ENCODE results near the gene SLC2A11. TPM values are rescaled to one million over a fixed set of nuclear protein-coding genes. Genes with fewer than 3 reads are reported as not detected.

The SLC2A11 gene
- total RNA-seq, 1 donor from 2014 or later: 18.2 TPM

DNA sequence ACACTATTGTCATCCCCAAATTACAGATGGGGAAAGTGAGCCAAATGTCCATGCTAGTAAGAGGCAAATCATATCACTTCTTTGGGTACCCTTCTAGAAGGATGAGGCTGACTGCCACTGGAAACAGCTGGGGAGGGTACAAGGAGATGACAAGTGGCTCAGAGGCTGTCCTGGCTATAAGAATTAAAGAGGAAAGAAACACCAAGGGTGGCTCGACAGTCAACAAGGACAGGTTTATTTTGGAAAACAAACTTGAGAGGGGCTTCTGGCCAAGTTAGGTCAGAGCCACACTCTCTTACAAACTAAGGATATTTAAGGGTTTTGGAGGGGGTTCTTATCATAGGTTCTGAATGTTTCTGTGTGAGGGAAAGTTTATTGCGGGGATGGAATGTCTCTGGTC, 34.5 kb downstream of the SLC2A11 start:
- Mint-ChIP-seq H3K9me3 (peaks cover 12% of the 10 kb centered on the region), H3K27ac (ENCODE audit: unreplicated experiment) (no peak overlapping the region), H3K27me3 (ENCODE audit: low read depth) (peaks cover 5% of the 10 kb centered on the region), H3K4me1 (peaks cover 32% of the 10 kb centered on the region), H3K4me3 (peak overlapping the region; percentile 74), H3K36me3 (ENCODE audit: low read depth) (peaks cover 6% of the 10 kb centered on the region)
- no peak for DNase-seq (ENCODE audit: low read depth, low spot score)
- TF ChIP-seq, protein P1, sequence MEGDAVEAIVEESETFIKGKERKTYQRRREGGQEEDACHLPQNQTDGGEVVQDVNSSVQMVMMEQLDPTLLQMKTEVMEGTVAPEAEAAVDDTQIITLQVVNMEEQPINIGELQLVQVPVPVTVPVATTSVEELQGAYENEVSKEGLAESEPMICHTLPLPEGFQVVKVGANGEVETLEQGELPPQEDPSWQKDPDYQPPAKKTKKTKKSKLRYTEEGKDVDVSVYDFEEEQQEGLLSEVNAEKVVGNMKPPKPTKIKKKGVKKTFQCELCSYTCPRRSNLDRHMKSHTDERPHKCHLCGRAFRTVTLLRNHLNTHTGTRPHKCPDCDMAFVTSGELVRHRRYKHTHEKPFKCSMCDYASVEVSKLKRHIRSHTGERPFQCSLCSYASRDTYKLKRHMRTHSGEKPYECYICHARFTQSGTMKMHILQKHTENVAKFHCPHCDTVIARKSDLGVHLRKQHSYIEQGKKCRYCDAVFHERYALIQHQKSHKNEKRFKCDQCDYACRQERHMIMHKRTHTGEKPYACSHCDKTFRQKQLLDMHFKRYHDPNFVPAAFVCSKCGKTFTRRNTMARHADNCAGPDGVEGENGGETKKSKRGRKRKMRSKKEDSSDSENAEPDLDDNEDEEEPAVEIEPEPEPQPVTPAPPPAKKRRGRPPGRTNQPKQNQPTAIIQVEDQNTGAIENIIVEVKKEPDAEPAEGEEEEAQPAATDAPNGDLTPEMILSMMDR (conservative IDR thresholded peaks at IDR 0.05): no peak

DNA sequence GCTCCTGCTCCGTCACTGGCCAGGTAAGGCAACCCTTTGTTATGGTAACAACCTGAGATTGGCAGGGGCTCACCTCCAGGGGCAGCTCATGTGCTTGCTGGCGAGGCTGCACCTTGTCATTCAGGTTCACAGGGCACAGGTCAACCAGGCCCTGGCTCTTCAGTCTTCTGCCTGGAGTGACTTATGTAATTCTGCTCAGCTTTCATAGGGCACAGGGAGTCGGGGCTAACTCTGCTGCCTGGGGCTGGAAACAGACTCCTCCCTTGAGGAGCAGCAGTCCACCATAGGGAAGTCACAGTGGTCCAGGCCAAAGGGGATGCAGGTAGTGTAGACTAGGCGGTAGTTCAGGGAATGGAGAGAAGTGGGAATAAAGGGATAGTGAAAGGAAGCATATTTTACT, 35.0 kb downstream of the SLC2A11 start:
- TF ChIP-seq, protein P1 (conservative IDR thresholded peaks at IDR 0.05): no peak
- Mint-ChIP-seq H3K4me1 (peaks cover 32% of the 10 kb centered on the region), H3K9me3 (peaks cover 12% of the 10 kb centered on the region)

DNA sequence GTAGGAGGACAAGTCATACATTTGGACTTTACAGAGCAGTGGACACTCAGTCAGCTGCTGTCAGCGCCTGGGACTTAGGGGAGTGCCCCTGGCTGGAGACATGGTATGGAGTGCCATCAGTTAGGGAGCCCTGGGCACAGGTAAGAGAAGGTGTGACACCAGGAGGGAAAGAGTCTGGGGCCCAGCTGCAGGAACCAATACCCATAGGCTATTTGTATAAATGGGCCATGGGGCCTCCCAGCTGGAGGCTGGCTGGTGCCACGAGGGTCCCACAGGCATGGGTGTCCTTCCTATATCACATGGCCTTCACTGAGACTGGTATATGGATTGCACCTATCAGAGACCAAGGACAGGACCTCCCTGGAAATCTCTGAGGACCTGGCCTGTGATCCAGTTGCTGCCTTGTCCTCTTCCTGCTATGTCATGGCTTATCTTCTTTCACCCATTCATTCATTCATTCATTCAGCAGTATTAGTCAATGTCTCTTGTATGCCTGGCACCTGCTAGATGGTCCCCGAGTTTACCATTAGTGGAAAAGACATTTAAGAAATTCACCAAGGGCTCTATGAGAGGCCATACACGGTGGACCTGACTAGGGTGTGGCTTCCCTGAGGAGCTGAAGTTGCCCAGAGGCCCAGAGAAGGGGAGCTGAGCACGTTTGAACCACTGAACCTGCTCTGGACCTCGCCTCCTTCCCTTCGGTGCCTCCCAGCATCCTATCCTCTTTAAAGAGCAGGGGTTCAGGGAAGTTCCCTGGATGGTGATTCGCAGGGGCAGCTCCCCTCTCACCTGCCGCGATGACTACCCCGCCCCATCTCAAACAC, 35.7 kb downstream of the SLC2A11 start:
- TF ChIP-seq, protein P1 (conservative IDR thresholded peaks at IDR 0.05): no peak
- Mint-ChIP-seq H3K27ac (ENCODE audit: unreplicated experiment) (peak overlapping the region; percentile 89), H3K4me3 (peak overlapping the region; percentile 97), H3K27me3 (ENCODE audit: low read depth) (peaks cover 5% of the 10 kb centered on the region), H3K9me3 (peaks cover 12% of the 10 kb centered on the region), H3K36me3 (ENCODE audit: low read depth) (peaks cover 7% of the 10 kb centered on the region), H3K4me1 (peaks cover 31% of the 10 kb centered on the region)
- DNase-seq (ENCODE audit: low read depth, low spot score): no peak

More for the DNA sequence above, 35.0 kb downstream of the SLC2A11 start:
- no peak overlapping the region for H3K27ac Mint-ChIP-seq (ENCODE audit: unreplicated experiment)
- no peak for DNase-seq (ENCODE audit: low read depth, low spot score)
- peak overlapping the region; percentile 74 for H3K4me3 Mint-ChIP-seq
- peaks cover 7% of the 10 kb centered on the region for H3K36me3 Mint-ChIP-seq (ENCODE audit: low read depth)
- H3K27me3 Mint-ChIP-seq (ENCODE audit: low read depth): peaks cover 5% of the 10 kb centered on the region

DNA sequence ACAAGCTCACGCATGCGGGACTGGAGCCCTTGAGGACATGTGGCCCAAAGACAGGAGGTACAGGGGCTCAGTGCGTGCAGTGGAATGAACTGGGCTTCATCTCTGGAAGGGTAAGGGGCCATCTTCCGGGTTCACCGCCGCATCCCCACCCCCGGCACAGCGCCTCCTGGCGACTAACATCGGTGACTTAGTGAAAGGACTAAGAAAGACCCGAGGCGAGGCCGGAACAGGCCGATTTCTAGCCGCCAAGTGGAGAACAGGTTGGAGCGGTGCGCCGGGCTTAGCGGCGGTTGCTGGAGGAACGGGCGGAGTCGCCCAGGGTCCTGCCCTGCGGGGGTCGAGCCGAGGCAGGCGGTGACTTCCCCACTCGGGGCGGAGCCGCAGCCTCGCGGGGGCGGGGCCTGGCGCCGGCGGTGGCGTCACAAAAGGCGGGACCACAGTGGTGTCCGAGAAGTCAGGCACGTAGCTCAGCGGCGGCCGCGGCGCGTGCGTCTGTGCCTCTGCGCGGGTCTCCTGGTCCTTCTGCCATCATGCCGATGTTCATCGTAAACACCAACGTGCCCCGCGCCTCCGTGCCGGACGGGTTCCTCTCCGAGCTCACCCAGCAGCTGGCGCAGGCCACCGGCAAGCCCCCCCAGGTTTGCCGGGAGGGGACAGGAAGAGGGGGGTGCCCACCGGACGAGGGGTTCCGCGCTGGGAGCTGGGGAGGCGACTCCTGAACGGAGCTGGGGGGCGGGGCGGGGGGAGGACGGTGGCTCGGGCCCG, 36.5 kb downstream of the SLC2A11 start, which contains the start of gene MIF:
Gene MIF, plus strand, starts transcription at position 439 of the 765 bp plus-strand sequence. Its CDS starts 92 bp downstream, at position 531.
- Mint-ChIP-seq H3K4me3 (peak within 1 kb of the TSS; percentile 97), H3K9me3 (peaks cover 12% of the 10 kb centered on the region), H3K4me1 (peaks cover 27% of the 10 kb centered on the region), H3K27ac (ENCODE audit: unreplicated experiment) (peak within 1 kb of the TSS; percentile 98), H3K36me3 (ENCODE audit: low read depth) (peaks cover 10% of the 10 kb centered on the region), H3K27me3 (ENCODE audit: low read depth) (peaks cover 5% of the 10 kb centered on the region)
- TF ChIP-seq, protein P1 (conservative IDR thresholded peaks at IDR 0.05): peak; percentile 86
- peak; percentile 98 for DNase-seq (ENCODE audit: low read depth, low spot score)

DNA sequence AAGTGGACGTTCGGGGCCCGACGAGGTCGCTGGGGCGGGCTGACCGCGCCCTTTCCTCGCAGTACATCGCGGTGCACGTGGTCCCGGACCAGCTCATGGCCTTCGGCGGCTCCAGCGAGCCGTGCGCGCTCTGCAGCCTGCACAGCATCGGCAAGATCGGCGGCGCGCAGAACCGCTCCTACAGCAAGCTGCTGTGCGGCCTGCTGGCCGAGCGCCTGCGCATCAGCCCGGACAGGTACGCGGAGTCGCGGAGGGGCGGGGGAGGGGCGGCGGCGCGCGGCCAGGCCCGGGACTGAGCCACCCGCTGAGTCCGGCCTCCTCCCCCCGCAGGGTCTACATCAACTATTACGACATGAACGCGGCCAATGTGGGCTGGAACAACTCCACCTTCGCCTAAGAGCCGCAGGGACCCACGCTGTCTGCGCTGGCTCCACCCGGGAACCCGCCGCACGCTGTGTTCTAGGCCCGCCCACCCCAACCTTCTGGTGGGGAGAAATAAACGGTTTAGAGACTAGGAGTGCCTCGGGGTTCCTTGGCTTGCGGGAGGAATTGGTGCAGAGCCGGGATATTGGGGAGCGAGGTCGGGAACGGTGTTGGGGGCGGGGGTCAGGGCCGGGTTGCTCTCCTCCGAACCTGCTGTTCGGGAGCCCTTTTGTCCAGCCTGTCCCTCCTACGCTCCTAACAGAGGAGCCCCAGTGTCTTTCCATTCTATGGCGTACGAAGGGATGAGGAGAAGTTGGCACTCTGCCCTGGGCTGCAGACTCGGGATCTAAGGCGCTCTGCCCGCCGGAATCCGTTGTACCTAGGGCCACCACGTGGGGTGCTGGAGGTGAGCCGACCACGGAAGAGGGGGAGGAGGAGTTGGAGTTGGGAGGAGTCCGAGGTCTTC, 37.3 kb downstream of the SLC2A11 start:
- H3K4me1 Mint-ChIP-seq: peaks cover 27% of the 10 kb centered on the region
- H3K4me3 Mint-ChIP-seq: peak overlapping the region; percentile 97
- H3K27me3 Mint-ChIP-seq (ENCODE audit: low read depth): peaks cover 5% of the 10 kb centered on the region
- peak overlapping the region; percentile 98 for H3K27ac Mint-ChIP-seq (ENCODE audit: unreplicated experiment)
- TF ChIP-seq, protein P1 (conservative IDR thresholded peaks at IDR 0.05): peak; percentile 59
- peak; percentile 50 for DNase-seq (ENCODE audit: low read depth, low spot score)
- peaks cover 10% of the 10 kb centered on the region for H3K36me3 Mint-ChIP-seq (ENCODE audit: low read depth)
- peaks cover 12% of the 10 kb centered on the region for H3K9me3 Mint-ChIP-seq
